ENCODE data around the gene CNIH4. TPM values are rescaled to one million over a fixed set of nuclear protein-coding genes. Genes with fewer than 3 reads are reported as not detected.

CNIH4 gene
- total RNA-seq, 1 donor from 2014 or later = 68.0 TPM

DNA sequence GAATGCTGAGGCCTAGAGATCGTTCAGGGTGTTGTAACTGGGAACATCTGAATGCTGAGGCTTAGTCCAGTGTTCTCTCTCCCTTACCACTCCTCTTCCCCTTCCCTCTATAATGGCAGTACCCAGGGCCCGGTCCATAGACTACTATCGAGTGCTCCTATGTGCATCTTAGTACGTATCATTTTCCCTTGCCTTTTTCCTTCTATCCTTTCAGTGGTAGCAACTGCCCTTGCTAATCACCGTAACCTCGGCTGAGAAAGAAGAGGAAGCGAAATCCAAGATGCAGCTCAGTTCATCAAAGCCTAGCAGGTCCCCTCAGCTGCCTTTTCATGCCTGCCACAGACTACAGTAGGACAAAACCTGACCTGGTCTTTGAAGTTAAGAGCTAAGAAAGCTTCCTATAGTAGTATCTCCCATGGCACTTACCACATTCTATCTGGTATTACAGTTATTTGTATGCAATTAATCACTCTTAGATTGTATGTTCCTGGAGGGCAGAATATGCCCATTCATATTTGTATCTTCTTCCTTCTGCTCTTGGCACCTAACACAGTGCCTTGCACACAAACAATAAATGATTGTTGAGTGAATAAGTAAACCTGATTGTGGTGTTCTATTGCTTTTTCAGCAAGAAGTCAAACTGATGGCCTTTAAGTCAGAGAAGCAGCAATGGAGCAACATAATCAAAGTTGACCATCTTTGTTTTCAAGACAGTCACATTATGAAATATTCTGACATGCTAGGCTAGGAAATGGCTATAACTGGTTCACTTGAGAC lies 22.4 kb downstream of the CNIH4 start:
- Histone ChIP-seq H3K79me2 (ENCODE audit: insufficient read depth, low read length) (peaks cover 2% of the 10 kb centered on the region), H2AFZ (ENCODE audit: low read depth, low read length) (no peak overlapping the region), H3K36me3 (ENCODE audit: insufficient read depth, low read length) (peaks cover 25% of the 10 kb centered on the region), H3K4me2 (ENCODE audit: low read length) (no peak overlapping the region), H4K20me1 (ENCODE audit: insufficient read depth, low read length) (peaks cover 33% of the 10 kb centered on the region), H3K4me3 (ENCODE audit: insufficient read depth, low read depth, low read length) (no peak overlapping the region), H3K4me1 (ENCODE audit: insufficient read depth, low read length) (peaks cover 10% of the 10 kb centered on the region), H3K27me3 (ENCODE audit: insufficient read depth, low read length) (no peaks in the 10 kb centered on the region), H3K9me3 (ENCODE audit: insufficient read depth, low read depth, low read length) (no peaks in the 10 kb centered on the region), H3K27ac (ENCODE audit: low read depth, low read length) (no peak overlapping the region), H3K9ac (ENCODE audit: low read length) (no peak overlapping the region)
- no peak overlapping the region for H3K27ac Mint-ChIP-seq (ENCODE audit: unreplicated experiment)
- no peaks in the 10 kb centered on the region for H3K27me3 Mint-ChIP-seq (ENCODE audit: low read depth, unreplicated experiment)
- peaks cover 9% of the 10 kb centered on the region for H3K36me3 Mint-ChIP-seq (ENCODE audit: low read depth, unreplicated experiment)
- no peaks in the 10 kb centered on the region for H3K9me3 Mint-ChIP-seq (ENCODE audit: unreplicated experiment)
- peaks cover 39% of the 10 kb centered on the region for H3K4me1 Mint-ChIP-seq (ENCODE audit: low read depth, unreplicated experiment)
- TF ChIP-seq EZH2 (IDR thresholded peaks at IDR 0.05; ENCODE audit: insufficient read depth, low read length) = no peak
- TF ChIP-seq, protein P1, sequence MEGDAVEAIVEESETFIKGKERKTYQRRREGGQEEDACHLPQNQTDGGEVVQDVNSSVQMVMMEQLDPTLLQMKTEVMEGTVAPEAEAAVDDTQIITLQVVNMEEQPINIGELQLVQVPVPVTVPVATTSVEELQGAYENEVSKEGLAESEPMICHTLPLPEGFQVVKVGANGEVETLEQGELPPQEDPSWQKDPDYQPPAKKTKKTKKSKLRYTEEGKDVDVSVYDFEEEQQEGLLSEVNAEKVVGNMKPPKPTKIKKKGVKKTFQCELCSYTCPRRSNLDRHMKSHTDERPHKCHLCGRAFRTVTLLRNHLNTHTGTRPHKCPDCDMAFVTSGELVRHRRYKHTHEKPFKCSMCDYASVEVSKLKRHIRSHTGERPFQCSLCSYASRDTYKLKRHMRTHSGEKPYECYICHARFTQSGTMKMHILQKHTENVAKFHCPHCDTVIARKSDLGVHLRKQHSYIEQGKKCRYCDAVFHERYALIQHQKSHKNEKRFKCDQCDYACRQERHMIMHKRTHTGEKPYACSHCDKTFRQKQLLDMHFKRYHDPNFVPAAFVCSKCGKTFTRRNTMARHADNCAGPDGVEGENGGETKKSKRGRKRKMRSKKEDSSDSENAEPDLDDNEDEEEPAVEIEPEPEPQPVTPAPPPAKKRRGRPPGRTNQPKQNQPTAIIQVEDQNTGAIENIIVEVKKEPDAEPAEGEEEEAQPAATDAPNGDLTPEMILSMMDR (IDR thresholded peaks at IDR 0.05; ENCODE audit: insufficient read depth, low read depth, low read length) = no peak
- no peak overlapping the region for H3K4me3 Mint-ChIP-seq (ENCODE audit: unreplicated experiment)
- DNase-seq (ENCODE audit: low read depth) (no peak), FAIRE-seq (no peak)

DNA sequence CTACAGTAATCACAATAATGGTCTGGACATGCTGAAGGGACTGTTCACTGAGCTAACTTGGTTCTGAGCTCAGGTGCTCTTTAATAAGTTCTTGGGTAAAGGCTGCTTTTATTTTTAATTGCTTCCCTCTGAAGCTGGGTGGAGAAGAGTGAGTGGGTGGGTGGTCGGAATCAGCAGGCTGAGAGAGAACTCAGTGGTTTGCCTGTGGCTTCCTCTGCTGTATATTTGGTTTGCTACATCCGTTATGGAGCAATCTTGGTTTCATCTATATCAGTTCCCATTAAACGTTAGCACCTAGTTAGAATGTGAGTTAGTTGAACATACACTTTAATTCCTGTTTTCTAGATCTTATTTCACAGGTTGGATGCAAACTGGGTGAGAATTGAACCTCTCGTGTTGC lies 23.3 kb downstream of the CNIH4 start:
- Mint-ChIP-seq H3K4me3 (ENCODE audit: unreplicated experiment) (no peak overlapping the region), H3K27me3 (ENCODE audit: low read depth, unreplicated experiment) (no peaks in the 10 kb centered on the region), H3K4me1 (ENCODE audit: low read depth, unreplicated experiment) (peaks cover 34% of the 10 kb centered on the region), H3K27ac (ENCODE audit: unreplicated experiment) (no peak overlapping the region), H3K36me3 (ENCODE audit: low read depth, unreplicated experiment) (peaks cover 4% of the 10 kb centered on the region), H3K9me3 (ENCODE audit: unreplicated experiment) (no peaks in the 10 kb centered on the region)
- H3K4me1 ChIP-seq (ENCODE audit: insufficient read depth, low read length) = peaks cover 10% of the 10 kb centered on the region
- H3K4me2 ChIP-seq (ENCODE audit: low read length) = no peak overlapping the region
- peak; percentile 20 for DNase-seq (ENCODE audit: low read depth)
- no peak overlapping the region for H3K27ac ChIP-seq (ENCODE audit: low read depth, low read length)
- H3K9me3 ChIP-seq (ENCODE audit: insufficient read depth, low read depth, low read length) = no peaks in the 10 kb centered on the region
- H4K20me1 ChIP-seq (ENCODE audit: insufficient read depth, low read length) = peaks cover 26% of the 10 kb centered on the region
- H3K4me3 ChIP-seq (ENCODE audit: insufficient read depth, low read depth, low read length) = no peak overlapping the region
- peaks cover 24% of the 10 kb centered on the region for H3K36me3 ChIP-seq (ENCODE audit: insufficient read depth, low read length)
- no peaks in the 10 kb centered on the region for H3K27me3 ChIP-seq (ENCODE audit: insufficient read depth, low read length)
- TF ChIP-seq, protein P1 (IDR thresholded peaks at IDR 0.05; ENCODE audit: insufficient read depth, low read depth, low read length) = no peak
- no peak for TF ChIP-seq EZH2 (IDR thresholded peaks at IDR 0.05; ENCODE audit: insufficient read depth, low read length)
- FAIRE-seq = no peak
- H3K9ac ChIP-seq (ENCODE audit: low read length) = no peak overlapping the region
- H2AFZ ChIP-seq (ENCODE audit: low read depth, low read length) = no peak overlapping the region
- no peaks in the 10 kb centered on the region for H3K79me2 ChIP-seq (ENCODE audit: insufficient read depth, low read length)

All from astrocyte (in vitro differentiated cells and primary cell).